KMS-11 (cell line): ENCODE measurements around the gene MAFG.

Experiments
- H2AFZ ChIP-seq: fragments of 200-600 bp; sonication (generic); 2 replicates; pipeline ENCODE4 v1.6.1; 2016; ENCODE audit warnings: antibody characterized with exemption, mixed run types, low read depth
- H3K27ac ChIP-seq: fragments of 200-600 bp; sonication (generic); 2 replicates; pipeline ENCODE4 v1.6.1; 2016; ENCODE audit warnings: mild to moderate bottlenecking, mixed run types
- H3K27me3 ChIP-seq: fragments of 200-600 bp; sonication (generic); 2 replicates; pipeline ENCODE4 v1.6.1; 2017; ENCODE audit warnings: mild to moderate bottlenecking, low read depth, mixed run types, moderate library complexity; ENCODE audit not compliant: insufficient read depth
- H3K36me3 ChIP-seq: fragments of 200-600 bp; sonication (generic); 2 replicates; pipeline ENCODE4 v1.6.1; 2017; ENCODE audit warnings: mild to moderate bottlenecking, mixed run types; ENCODE audit not compliant: insufficient read depth
- H3K4me1 ChIP-seq: fragments of 200-600 bp; sonication (generic); 2 replicates; pipeline ENCODE4 v1.6.1; 2016; ENCODE audit warnings: mild to moderate bottlenecking, low read depth, mixed run types; ENCODE audit not compliant: poor library complexity, severe bottlenecking
- H3K4me2 ChIP-seq: fragments of 200-600 bp; sonication (generic); 2 replicates; pipeline ENCODE4 v1.7.0; 2016; ENCODE audit warnings: mild to moderate bottlenecking, mixed run types
- H3K4me3 ChIP-seq: fragments of 200-600 bp; sonication (generic); IDR thresholded peaks from 2 replicates; pipeline ENCODE4 v1.6.1; 2017; ENCODE audit warnings: low read depth, low read length, mixed read lengths; ENCODE audit not compliant: insufficient read depth
- H3K79me2 ChIP-seq: fragments of 200-600 bp; sonication (generic); 2 replicates; pipeline ENCODE4 v1.6.1; 2016; ENCODE audit warnings: low read depth, mixed run types; ENCODE audit not compliant: insufficient read depth
- H3K9ac ChIP-seq: fragments of 200-600 bp; sonication (generic); 2 replicates; pipeline ENCODE4 v1.6.1; 2016; ENCODE audit warnings: mild to moderate bottlenecking, mixed run types
- H4K20me1 ChIP-seq: fragments of 200-600 bp; sonication (generic); 2 replicates; pipeline ENCODE4 v1.6.1; 2016; ENCODE audit warnings: mild to moderate bottlenecking, mixed run types; ENCODE audit not compliant: insufficient read depth
- CTCF ChIP-seq: fragments of 200-600 bp; sonication (generic); conservative IDR thresholded peaks from 2 replicates; pipeline ENCODE4 v1.6.1; 2017; ENCODE audit warnings: low read depth, mild to moderate bottlenecking, antibody characterized with exemption, low read length, moderate library complexity, mixed read lengths

The MAFG gene

GRCh38 chr17:81923302-81924260, 4.0 kb downstream of the MAFG start:
- Histone ChIP-seq H3K27ac (peak overlapping the region; percentile 95), H3K4me3 (no peak overlapping the region), H3K9ac (peak overlapping the region; percentile 85), H3K36me3 (no peaks in the 10 kb centered on the region; the same call in 1 of the 2 replicates), H3K4me2 (peak overlapping the region; percentile 100), H3K27me3 (no peaks in the 10 kb centered on the region), H4K20me1 (0 out of 2 replicates have a peak, but pooled peaks cover 4% of the 10 kb centered on the region), H3K79me2 (peaks cover 81% of the 10 kb centered on the region), H2AFZ (no peak overlapping the region; the same call in 1 of the 2 replicates), H3K4me1 (peaks cover 58% of the 10 kb centered on the region)
- no peak for TF ChIP-seq CTCF

- peak overlapping the region; percentile 100; the same call in 1 of the 2 replicates for H3K4me2 ChIP-seq
- H3K79me2 ChIP-seq, result peaks cover 81% of the 10 kb centered on the region
- H2AFZ ChIP-seq, result no peak overlapping the region
- peak overlapping the region; percentile 95 for H3K27ac ChIP-seq
- H3K4me3 ChIP-seq, result no peak overlapping the region
- no peaks in the 10 kb centered on the region for H3K27me3 ChIP-seq
- peak overlapping the region; percentile 85; the same call in 1 of the 2 replicates for H3K9ac ChIP-seq
- no peak for TF ChIP-seq CTCF
- H3K4me1 ChIP-seq, result peaks cover 62% of the 10 kb centered on the region
- H3K36me3 ChIP-seq, result no peaks in the 10 kb centered on the region; the same call in 1 of the 2 replicates
- 0 out of 2 replicates have a peak, but pooled peaks cover 4% of the 10 kb centered on the region for H4K20me1 ChIP-seq
Observed at GRCh38 chr17:81922566-81923301, 4.8 kb downstream of the MAFG start.

- H3K79me2 ChIP-seq, result peaks cover 86% of the 10 kb centered on the region
- H3K9ac ChIP-seq, result no peak overlapping the region
- no peaks in the 10 kb centered on the region for H3K27me3 ChIP-seq
- TF ChIP-seq CTCF, result no peak
- no peak overlapping the region for H2AFZ ChIP-seq
- no peak overlapping the region for H3K4me3 ChIP-seq
- 0 out of 2 replicates have a peak, but pooled peaks cover 4% of the 10 kb centered on the region for H4K20me1 ChIP-seq
- peaks cover 64% of the 10 kb centered on the region for H3K4me1 ChIP-seq
- peak overlapping the region; percentile 14; the same call in 1 of the 2 replicates for H3K27ac ChIP-seq
- H3K4me2 ChIP-seq, result peak overlapping the region; percentile 24; the same call in 1 of the 2 replicates
- no peaks in the 10 kb centered on the region; the same call in 1 of the 2 replicates for H3K36me3 ChIP-seq
Observed at GRCh38 chr17:81921996-81922565, 5.5 kb downstream of the MAFG start.

DNA sequence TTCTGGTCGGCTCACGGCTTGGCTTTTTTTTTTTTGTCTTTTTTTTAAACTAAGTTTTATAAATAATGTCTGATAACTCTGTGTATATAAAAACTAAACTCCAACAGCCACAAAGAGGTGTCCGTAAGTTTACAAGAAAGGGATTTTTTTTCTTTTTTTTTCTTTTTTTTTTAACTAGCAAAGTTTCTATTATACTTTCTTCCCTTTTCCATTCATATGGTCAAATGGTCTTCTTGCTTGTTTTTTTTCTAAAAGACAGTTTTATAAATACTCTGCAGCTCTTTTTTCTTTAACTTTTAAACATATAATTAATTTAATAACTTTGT, 6.0 kb downstream of the MAFG start:
- Histone ChIP-seq H3K27me3 (no peaks in the 10 kb centered on the region), H3K4me1 (peaks cover 70% of the 10 kb centered on the region), H3K36me3 (no peaks in the 10 kb centered on the region; the same call in 1 of the 2 replicates), H4K20me1 (0 out of 2 replicates have a peak, but pooled peaks cover 9% of the 10 kb centered on the region), H3K4me2 (no peak overlapping the region; the same call in 1 of the 2 replicates), H3K4me3 (no peak overlapping the region), H3K9ac (no peak overlapping the region), H3K79me2 (peaks cover 86% of the 10 kb centered on the region), H2AFZ (no peak overlapping the region), H3K27ac (peak overlapping the region; percentile 14; the same call in 1 of the 2 replicates)
- TF ChIP-seq CTCF, result no peak
